ENCODE measurements around the gene PDE4D. TPM values are rescaled to one million over a fixed set of nuclear protein-coding genes. Genes with fewer than 3 reads are reported as not detected.
A peak's percentile ranks its signal among the peaks of the same experiment; 100 is the strongest.

The PDE4D gene
- total RNA-seq, 1 donor from 2014 or later, result 13.2 TPM

DNA sequence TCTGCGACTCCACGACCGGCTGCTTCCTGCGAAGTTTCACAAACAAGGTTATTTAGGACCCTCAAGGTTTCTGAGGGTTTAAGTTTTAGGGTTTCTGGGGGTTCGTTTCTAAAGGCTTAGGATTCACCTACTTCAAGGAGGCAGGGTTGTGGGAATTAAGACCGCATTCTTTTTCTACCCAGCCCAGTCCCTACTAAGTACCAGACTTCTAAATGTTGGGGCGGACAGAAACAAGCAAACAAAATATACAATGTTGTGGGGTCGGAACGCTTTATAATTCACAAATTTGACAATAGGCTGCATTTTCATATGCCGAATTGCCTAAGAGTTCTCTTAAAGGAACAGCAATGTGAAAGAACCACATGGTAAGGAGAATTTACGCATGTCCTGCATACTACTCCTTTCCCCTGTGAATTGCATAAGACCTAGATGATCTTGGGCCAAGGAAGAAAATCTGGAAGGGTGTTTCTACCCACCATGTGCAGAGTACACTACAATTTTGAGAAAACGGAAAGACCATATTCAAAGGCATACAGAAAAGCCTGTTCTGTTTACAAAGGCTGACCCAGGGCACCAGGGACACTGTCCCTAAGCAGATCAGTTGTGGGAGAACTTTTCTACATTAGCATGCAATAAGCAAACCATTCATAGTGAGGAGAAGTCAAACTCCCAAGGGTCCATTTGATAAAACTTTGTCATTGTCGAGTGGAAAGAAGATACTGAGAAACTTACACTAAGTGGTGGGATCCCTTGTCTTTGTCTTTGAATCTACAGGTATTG, 853.3 kb downstream of the PDE4D start:
- Mint-ChIP-seq H3K36me3 (ENCODE audit: unreplicated experiment) (no peaks in the 10 kb centered on the region), H3K4me3 (ENCODE audit: unreplicated experiment) (peak overlapping the region; percentile 74), H3K27me3 (ENCODE audit: unreplicated experiment) (peaks cover 8% of the 10 kb centered on the region), H3K4me1 (ENCODE audit: low read depth, unreplicated experiment) (no peaks in the 10 kb centered on the region), H3K9me3 (ENCODE audit: unreplicated experiment) (peaks cover 3% of the 10 kb centered on the region), H3K27ac (ENCODE audit: unreplicated experiment) (no peak overlapping the region)
- DNase-seq, result no peak
- TF ChIP-seq, protein P1, sequence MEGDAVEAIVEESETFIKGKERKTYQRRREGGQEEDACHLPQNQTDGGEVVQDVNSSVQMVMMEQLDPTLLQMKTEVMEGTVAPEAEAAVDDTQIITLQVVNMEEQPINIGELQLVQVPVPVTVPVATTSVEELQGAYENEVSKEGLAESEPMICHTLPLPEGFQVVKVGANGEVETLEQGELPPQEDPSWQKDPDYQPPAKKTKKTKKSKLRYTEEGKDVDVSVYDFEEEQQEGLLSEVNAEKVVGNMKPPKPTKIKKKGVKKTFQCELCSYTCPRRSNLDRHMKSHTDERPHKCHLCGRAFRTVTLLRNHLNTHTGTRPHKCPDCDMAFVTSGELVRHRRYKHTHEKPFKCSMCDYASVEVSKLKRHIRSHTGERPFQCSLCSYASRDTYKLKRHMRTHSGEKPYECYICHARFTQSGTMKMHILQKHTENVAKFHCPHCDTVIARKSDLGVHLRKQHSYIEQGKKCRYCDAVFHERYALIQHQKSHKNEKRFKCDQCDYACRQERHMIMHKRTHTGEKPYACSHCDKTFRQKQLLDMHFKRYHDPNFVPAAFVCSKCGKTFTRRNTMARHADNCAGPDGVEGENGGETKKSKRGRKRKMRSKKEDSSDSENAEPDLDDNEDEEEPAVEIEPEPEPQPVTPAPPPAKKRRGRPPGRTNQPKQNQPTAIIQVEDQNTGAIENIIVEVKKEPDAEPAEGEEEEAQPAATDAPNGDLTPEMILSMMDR (IDR thresholded peaks at IDR 0.05; ENCODE audit: partially characterized antibody, unreplicated experiment), result no peak

DNA sequence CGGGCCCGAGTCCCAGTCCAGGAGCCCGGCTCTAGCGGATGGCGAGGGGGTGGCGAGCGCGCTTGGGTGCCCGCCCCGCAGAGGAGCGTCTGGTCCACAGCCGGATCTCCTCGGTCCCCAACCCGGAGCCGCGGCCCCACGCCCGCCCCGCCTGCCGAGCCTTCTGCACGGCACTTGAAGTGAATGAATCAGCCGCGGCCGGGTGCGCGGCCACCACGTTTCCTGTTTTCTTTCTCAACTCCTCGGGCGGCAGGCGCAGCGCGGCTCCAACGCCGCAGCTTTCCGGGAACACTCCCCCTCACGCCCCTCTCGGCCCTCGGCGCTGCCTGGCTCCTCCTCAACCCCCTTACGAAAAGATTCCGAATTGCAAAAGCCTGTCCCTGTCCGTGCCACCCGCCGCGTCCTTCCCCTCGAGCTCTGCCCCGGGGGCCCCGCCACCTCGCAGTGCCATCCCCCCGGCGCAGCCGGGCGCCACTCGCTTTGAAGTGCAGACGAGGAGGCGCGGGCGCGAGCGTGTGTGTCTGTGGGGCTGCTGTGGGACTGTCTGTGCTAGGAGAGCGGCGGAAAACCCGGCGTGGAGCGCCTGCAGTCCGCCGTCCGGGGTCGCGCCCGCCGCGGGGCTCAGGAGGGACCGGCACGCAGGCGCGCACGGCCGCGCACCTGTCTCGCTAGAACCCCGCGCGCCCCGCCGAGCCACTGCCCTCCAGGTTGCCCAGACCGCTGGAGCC, 854.1 kb downstream of the PDE4D start:
- Mint-ChIP-seq H3K4me3 (ENCODE audit: unreplicated experiment) (peak overlapping the region; percentile 90), H3K27me3 (ENCODE audit: unreplicated experiment) (peaks cover 8% of the 10 kb centered on the region), H3K4me1 (ENCODE audit: low read depth, unreplicated experiment) (no peaks in the 10 kb centered on the region), H3K27ac (ENCODE audit: unreplicated experiment) (no peak overlapping the region), H3K9me3 (ENCODE audit: unreplicated experiment) (no peaks in the 10 kb centered on the region), H3K36me3 (ENCODE audit: unreplicated experiment) (no peaks in the 10 kb centered on the region)
- peak; percentile 63 for DNase-seq
- TF ChIP-seq, protein P1 (IDR thresholded peaks at IDR 0.05; ENCODE audit: partially characterized antibody, unreplicated experiment), result no peak

DNA sequence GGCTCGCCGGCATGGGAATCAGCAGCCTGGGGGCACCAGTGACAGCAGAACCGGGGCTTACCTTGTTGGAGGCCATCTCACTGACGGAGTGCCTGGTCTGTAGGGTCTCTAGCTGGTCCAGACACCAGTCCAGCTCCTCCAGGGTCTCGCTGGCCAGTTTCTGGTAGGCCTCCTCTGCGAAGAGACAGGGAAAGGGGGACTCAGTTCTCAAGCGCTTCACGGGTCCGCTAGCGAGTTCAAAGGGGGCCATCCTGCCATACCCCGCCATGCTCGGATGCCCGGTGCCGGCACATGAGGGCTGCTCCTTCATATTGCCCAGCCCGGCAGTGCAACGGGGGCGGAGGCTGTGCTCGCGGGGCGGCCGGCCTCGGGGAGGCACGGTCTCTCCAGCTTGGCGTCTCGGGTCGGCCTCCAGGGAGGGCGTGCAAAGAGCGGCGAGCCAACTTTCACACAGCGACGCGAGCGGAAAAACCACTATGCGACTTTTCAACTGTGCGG, 854.7 kb downstream of the PDE4D start:
- TF ChIP-seq, protein P1 (IDR thresholded peaks at IDR 0.05; ENCODE audit: partially characterized antibody, unreplicated experiment), result no peak
- DNase-seq, result peak; percentile 40
- no peaks in the 10 kb centered on the region for H3K9me3 Mint-ChIP-seq (ENCODE audit: unreplicated experiment)
- peak overlapping the region; percentile 83 for H3K4me3 Mint-ChIP-seq (ENCODE audit: unreplicated experiment)
- H3K36me3 Mint-ChIP-seq (ENCODE audit: unreplicated experiment), result no peaks in the 10 kb centered on the region
- H3K27me3 Mint-ChIP-seq (ENCODE audit: unreplicated experiment), result peaks cover 8% of the 10 kb centered on the region
- no peak overlapping the region for H3K27ac Mint-ChIP-seq (ENCODE audit: unreplicated experiment)
- H3K4me1 Mint-ChIP-seq (ENCODE audit: low read depth, unreplicated experiment), result no peaks in the 10 kb centered on the region

DNA sequence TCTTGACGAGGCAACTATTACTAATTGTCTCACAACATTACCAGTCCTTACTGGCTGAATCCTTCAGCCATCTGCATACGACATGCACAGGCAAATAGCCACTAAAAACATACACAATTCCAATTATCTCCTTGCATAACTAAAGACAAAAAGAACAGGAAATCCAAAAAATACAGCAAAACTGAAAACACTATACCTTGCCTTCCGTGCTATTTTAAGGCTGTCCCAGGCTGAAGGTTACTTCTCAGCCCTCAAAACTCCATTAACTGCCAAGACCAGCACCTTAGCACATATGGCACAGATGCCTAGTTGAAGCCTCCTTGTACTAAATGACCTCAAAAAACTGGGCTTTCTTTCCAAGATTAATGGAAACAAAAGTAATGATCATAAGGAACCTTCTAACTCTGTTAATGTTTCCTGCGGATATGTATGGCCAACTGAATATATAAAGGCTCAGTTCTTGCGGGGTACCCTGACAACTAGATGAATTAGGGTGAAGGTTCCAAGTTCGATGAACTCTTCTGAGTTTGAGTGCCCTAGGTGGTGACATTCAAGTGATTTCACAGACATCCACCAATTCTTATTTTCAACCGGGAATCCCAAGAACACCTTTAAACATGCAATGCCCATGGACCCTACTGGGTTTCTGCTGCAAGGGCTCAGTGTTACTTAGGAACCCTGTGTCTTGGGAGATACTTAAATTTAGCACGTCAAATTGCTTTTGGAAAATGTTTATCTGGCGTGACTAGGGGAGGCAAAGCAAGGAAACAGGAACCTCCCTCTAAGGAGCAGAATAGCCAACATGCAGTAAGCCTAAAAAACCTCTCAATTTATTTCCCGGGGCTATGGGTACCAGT, 855.4 kb downstream of the PDE4D start:
- TF ChIP-seq, protein P1 (IDR thresholded peaks at IDR 0.05; ENCODE audit: partially characterized antibody, unreplicated experiment), result no peak
- Mint-ChIP-seq H3K4me3 (ENCODE audit: unreplicated experiment) (peak overlapping the region; percentile 83), H3K36me3 (ENCODE audit: unreplicated experiment) (no peaks in the 10 kb centered on the region), H3K27ac (ENCODE audit: unreplicated experiment) (no peak overlapping the region), H3K9me3 (ENCODE audit: unreplicated experiment) (no peaks in the 10 kb centered on the region), H3K4me1 (ENCODE audit: low read depth, unreplicated experiment) (no peaks in the 10 kb centered on the region), H3K27me3 (ENCODE audit: unreplicated experiment) (peaks cover 8% of the 10 kb centered on the region)
- no peak for DNase-seq
